OCI-LY3 (cell line): Measurements from ENCODE around the gene HERPUD1.

Source experiments
- H2AFZ ChIP-seq: fragments of 200-600, 300-600 bp; shearing (Covaris generic); 2 replicates; pipeline ENCODE4 v1.6.0; 2014; ENCODE audit warnings: antibody characterized with exemption, low read depth, low read length
- H3K27ac ChIP-seq: fragments of 200-600, 300-600 bp; sonication (generic); 2 replicates; pipeline ENCODE4 v1.5.1; 2014; ENCODE audit warnings: mild to moderate bottlenecking, low read length, moderate library complexity, mixed read lengths
- H3K27me3 ChIP-seq: fragments of 200-600, 300-600 bp; sonication (generic); 2 replicates; pipeline ENCODE4 v1.6.1; 2014; ENCODE audit warnings: low read depth, low read length, mixed read lengths
- H3K36me3 ChIP-seq: fragments of 200-600, 300-600 bp; sonication (generic); replicated peaks from 2 replicates; pipeline ENCODE3; 2014; ENCODE audit warnings: low read depth, low read length, mixed read lengths
- H3K4me1 ChIP-seq: fragments of 300-600, 200-600 bp; sonication (generic); 2 replicates; pipeline ENCODE4 v1.6.1; 2014; ENCODE audit warnings: low read length, mixed read lengths
- H3K4me2 ChIP-seq: fragments of 200-600, 300-600 bp; sonication (generic); 2 replicates; pipeline ENCODE4 v1.6.1; 2014; ENCODE audit warnings: low read length, mixed read lengths
- H3K4me3 ChIP-seq: fragments of 300-600, 200-600 bp; sonication (generic); 2 replicates; pipeline ENCODE4 v1.5.1; 2014; ENCODE audit warnings: antibody characterized with exemption, mild to moderate bottlenecking, low read length, moderate library complexity
- H3K79me2 ChIP-seq: fragments of 300-600, 200-600 bp; shearing (Covaris generic); 2 replicates; pipeline ENCODE4 v1.6.1; 2014; ENCODE audit warnings: mild to moderate bottlenecking, low read length, mixed read lengths
- H3K9ac ChIP-seq: fragments of 300-600, 200-600 bp; shearing (Covaris generic); 2 replicates; pipeline ENCODE4 v1.6.0; 2014; ENCODE audit warnings: mild to moderate bottlenecking, low read length, moderate library complexity
- H3K9me3 ChIP-seq: fragments of 200-600, 300-600 bp; shearing (Covaris generic); 2 replicates; pipeline ENCODE4 v1.6.1; 2014; ENCODE audit warnings: low read length, mixed read lengths; ENCODE audit not compliant: insufficient read depth
- H4K20me1 ChIP-seq: fragments of 200-600, 300-600 bp; sonication (generic); 2 replicates; pipeline ENCODE4 v1.6.1; 2016; ENCODE audit warnings: low read length, mixed read lengths; ENCODE audit not compliant: insufficient read depth
- CTCF ChIP-seq: fragments of 200-600, 300-600 bp; sonication (generic); IDR thresholded peaks from 2 replicates; pipeline ENCODE4 v1.5.1; 2014; ENCODE audit warnings: antibody characterized with exemption, low read length, low read depth
- EZH2phosphoT487 ChIP-seq: fragments of 200-600 bp; shearing (Covaris generic); IDR thresholded peaks from 2 replicates; pipeline ENCODE4 v1.6.1; 2018; ENCODE audit warnings: antibody characterized with exemption, mixed run types, low read depth

HERPUD1 gene

GRCh38 chr16:56895813-56896212, 36.1 kb upstream of the HERPUD1 start:
- no peaks in the 10 kb centered on the region; the same call in 1 of the 2 replicates for H3K27me3 ChIP-seq
- H2AFZ ChIP-seq, result no peak overlapping the region
- no peaks in the 10 kb centered on the region for H4K20me1 ChIP-seq
- H3K9me3 ChIP-seq, result no peaks in the 10 kb centered on the region
- H3K4me1 ChIP-seq, result peaks cover 30% of the 10 kb centered on the region
- H3K79me2 ChIP-seq, result no peaks in the 10 kb centered on the region
- no peak for TF ChIP-seq EZH2phosphoT487
- no peak for TF ChIP-seq CTCF
- no peak overlapping the region for H3K9ac ChIP-seq
- no peak overlapping the region for H3K4me2 ChIP-seq
- H3K4me3 ChIP-seq, result no peak overlapping the region
- no peak overlapping the region for H3K27ac ChIP-seq
- H3K36me3 ChIP-seq, result no peaks in the 10 kb centered on the region

DNA sequence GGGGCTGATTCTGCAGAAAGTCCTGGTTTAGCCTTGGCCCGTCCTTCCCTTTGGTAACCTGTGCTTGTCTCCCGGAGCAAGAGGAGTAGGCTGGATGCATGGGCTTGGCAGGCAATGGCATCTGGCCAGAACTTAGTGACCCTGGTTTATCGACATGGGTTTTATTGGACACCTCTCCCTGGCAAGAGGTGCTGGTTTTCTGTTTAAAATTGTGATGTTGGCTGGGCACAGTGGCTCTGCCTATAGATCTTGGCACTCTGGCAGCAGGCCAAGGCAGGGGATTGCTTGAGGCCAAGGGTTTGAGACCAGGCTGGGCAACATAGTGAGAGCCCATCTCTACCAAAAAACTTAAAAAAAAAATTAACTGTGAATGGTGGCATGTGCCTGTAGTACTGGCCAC, 35.7 kb upstream of the HERPUD1 start:
- H3K27me3 ChIP-seq, result no peaks in the 10 kb centered on the region; the same call in 1 of the 2 replicates
- H2AFZ ChIP-seq, result no peak overlapping the region
- TF ChIP-seq EZH2phosphoT487 (no peak), CTCF (no peak)
- no peaks in the 10 kb centered on the region for H4K20me1 ChIP-seq
- H3K9me3 ChIP-seq, result no peaks in the 10 kb centered on the region
- no peaks in the 10 kb centered on the region for H3K36me3 ChIP-seq
- no peak overlapping the region for H3K4me2 ChIP-seq
- no peak overlapping the region for H3K9ac ChIP-seq
- H3K79me2 ChIP-seq, result no peaks in the 10 kb centered on the region
- H3K4me1 ChIP-seq, result peaks cover 30% of the 10 kb centered on the region
- no peak overlapping the region for H3K4me3 ChIP-seq
- no peak overlapping the region for H3K27ac ChIP-seq

DNA sequence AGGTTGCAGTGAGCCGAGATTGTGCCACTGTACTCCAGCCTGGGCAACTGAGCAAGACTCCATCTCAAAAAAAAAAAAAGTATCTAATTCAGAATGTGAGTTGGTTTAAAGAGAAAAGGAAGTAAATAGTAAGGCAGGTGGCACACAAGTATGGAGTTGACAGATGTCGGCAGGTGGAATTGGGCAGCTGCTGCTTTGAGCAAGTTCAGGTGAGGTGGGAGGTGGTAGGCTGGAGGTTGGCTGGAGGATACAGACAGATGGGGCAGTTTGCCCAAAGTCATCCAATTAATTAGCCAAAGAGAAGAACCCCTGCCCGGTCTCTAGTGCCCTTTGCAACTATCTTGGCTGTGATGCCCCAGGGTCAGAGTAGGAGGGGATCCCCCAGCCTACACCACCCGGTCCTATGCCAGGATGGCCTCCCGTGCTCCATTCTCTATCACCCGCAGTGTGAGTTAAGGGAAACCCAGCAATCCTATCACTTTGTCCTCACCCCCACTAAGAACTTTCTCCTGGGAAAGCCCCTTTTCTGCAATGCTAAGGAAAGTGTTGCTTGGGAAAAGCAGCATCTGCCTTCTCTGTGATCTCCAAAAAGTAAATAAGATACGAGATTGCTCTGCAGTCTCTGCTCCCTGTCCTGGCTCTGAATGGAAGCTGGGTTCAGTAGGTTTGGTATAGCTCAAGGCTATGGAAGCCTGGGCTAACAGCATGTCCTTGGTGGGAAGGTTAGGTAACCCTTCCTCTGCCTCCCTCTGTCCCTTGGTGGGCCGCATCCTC, 34.7 kb upstream of the HERPUD1 start:
- H3K36me3 ChIP-seq, result peaks cover 4% of the 10 kb centered on the region
- no peak for TF ChIP-seq EZH2phosphoT487
- TF ChIP-seq CTCF, result no peak

GRCh38 chr16:56898847-56899246, 33.1 kb upstream of the HERPUD1 start:
- Histone ChIP-seq H3K27me3 (no peaks in the 10 kb centered on the region; the same call in 1 of the 2 replicates), H3K9ac (peak overlapping the region; percentile 1; the same call in 1 of the 2 replicates), H3K4me1 (peaks cover 30% of the 10 kb centered on the region), H4K20me1 (no peaks in the 10 kb centered on the region), H3K79me2 (no peaks in the 10 kb centered on the region), H3K9me3 (no peaks in the 10 kb centered on the region), H3K4me3 (peak overlapping the region; percentile 14), H3K4me2 (peak overlapping the region; percentile 64), H3K27ac (no peak overlapping the region), H2AFZ (no peak overlapping the region), H3K36me3 (peaks cover 7% of the 10 kb centered on the region)
- no peak for TF ChIP-seq CTCF
- no peak for TF ChIP-seq EZH2phosphoT487

More for the DNA sequence above, 34.7 kb upstream of the HERPUD1 start:
- H3K9ac ChIP-seq, result no peak overlapping the region
- no peak overlapping the region for H3K4me3 ChIP-seq
- H3K4me2 ChIP-seq, result peak overlapping the region; percentile 64
- H2AFZ ChIP-seq, result no peak overlapping the region
- H4K20me1 ChIP-seq, result no peaks in the 10 kb centered on the region
- H3K27ac ChIP-seq, result no peak overlapping the region
- no peaks in the 10 kb centered on the region; the same call in 1 of the 2 replicates for H3K27me3 ChIP-seq
- no peaks in the 10 kb centered on the region for H3K79me2 ChIP-seq
- no peaks in the 10 kb centered on the region for H3K9me3 ChIP-seq
- H3K4me1 ChIP-seq, result peaks cover 30% of the 10 kb centered on the region
